ENCODE data around the gene RHOT2.
A peak's percentile ranks its signal among the peaks of the same experiment; 100 is the strongest.

GRCh38 chr16:711548-712320 is 43.8 kb downstream of the RHOT2 start:
- TF ChIP-seq CTCF (IDR thresholded peaks at IDR 0.05), result peak; percentile 69 to 95 (median 88)
- TF ChIP-seq POLR2A (IDR thresholded peaks at IDR 0.05), result no peak
